Measurements from ENCODE around the gene ALS2.

DNA sequence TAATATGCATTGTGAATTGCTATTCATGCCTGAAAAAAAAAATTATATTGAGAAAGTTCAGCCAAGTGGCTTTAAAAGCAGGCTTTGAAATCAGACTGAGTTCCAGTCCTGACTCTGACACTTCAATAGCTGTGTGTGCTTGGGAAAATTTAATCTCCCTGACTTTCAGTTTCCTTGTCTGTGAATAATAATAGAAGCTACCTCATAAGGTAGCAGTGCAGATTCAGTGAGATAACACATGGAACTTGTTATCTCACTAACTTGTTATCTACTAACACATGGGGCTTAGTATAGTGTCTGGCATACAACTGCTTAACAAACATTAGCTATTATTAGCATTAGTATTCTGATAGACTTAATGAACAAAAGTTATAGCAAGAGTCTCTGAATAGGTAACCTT, 14.9 kb downstream of the ALS2 start:
- no peak for TF ChIP-seq POLR2A (IDR thresholded peaks at IDR 0.05)
- TF ChIP-seq, protein P1, sequence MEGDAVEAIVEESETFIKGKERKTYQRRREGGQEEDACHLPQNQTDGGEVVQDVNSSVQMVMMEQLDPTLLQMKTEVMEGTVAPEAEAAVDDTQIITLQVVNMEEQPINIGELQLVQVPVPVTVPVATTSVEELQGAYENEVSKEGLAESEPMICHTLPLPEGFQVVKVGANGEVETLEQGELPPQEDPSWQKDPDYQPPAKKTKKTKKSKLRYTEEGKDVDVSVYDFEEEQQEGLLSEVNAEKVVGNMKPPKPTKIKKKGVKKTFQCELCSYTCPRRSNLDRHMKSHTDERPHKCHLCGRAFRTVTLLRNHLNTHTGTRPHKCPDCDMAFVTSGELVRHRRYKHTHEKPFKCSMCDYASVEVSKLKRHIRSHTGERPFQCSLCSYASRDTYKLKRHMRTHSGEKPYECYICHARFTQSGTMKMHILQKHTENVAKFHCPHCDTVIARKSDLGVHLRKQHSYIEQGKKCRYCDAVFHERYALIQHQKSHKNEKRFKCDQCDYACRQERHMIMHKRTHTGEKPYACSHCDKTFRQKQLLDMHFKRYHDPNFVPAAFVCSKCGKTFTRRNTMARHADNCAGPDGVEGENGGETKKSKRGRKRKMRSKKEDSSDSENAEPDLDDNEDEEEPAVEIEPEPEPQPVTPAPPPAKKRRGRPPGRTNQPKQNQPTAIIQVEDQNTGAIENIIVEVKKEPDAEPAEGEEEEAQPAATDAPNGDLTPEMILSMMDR (IDR thresholded peaks at IDR 0.05), result no peak
